A549 (cell line): Measurements from ENCODE around the gene KPNA6. TPM values are rescaled to one million over a fixed set of nuclear protein-coding genes. Genes with fewer than 3 reads are reported as not detected.

Experiments
- ATAC-seq, 2 experiments: fragments of 200-7000 bp in 1 of 2; fragments of >200 bp in 1 of 2; cut with Nextera tagmentation in 1 of 2; cut with Tn5 transposase in 1 of 2; 3 replicates each; pipeline versions ENCODE4 v1.8.0 to v1.9.1; 2018 to 2020; ENCODE audit warnings: mild to moderate bottlenecking in 1 of 2, moderate library complexity in 1 of 2
- CTCF ChIA-PET: fragments of 300-600 bp; sonication (Branson Sonifier 250); formaldehyde crosslinking; extraction: SDS; loops from one replicate; lab custom pipeline; 2021; ENCODE audit warnings: antibody characterized with exemption, inconsistent platforms; lab: Yijun Ruan, JAX
- POLR2A ChIA-PET: fragments of 350-600 bp; formaldehyde crosslinking; extraction: SDS; loops from one replicate; lab custom pipeline; 2021; ENCODE audit warnings: antibody characterized with exemption, inconsistent platforms; lab: Yijun Ruan, JAX
- DNase-seq, 2 experiments: peaks; one replicate each; pipeline versions ENCODE4 v3.0.0 to v3.0.0-alpha.2; 2011 to 2016; ENCODE audit warnings: low read depth in 1 of 2, low spot score in 1 of 2
- FAIRE-seq: peaks from 2 replicates; lab custom pipeline; 2011; peaks lifted over from hg19 to GRCh38; lab: Jason Lieb, UNC
- H3K27ac ChIP-seq, 2 experiments: fragments of >200 bp; sonication (Bioruptor Twin); formaldehyde crosslinking; 3 replicates each; pipeline ENCODE4 v1.5.1; 2016 to 2017
- H3K4me1 ChIP-seq: fragments of >200 bp; sonication (Bioruptor Twin); formaldehyde crosslinking; 3 replicates; pipeline ENCODE4 v1.6.1; 2016
- H3K4me2 ChIP-seq: fragments of >200 bp; sonication (Bioruptor Twin); formaldehyde crosslinking; 3 replicates; pipeline ENCODE4 v1.6.1; 2016
- H3K4me3 ChIP-seq: fragments of >200 bp; sonication (Bioruptor Twin); formaldehyde crosslinking; 3 replicates; pipeline ENCODE4 v1.5.1; 2016
- H3K9me3 ChIP-seq: fragments of >200 bp; sonication (Bioruptor Twin); formaldehyde crosslinking; 3 replicates; pipeline ENCODE4 v1.6.1; 2016
- CBX2 ChIP-seq: fragments of 200-600 bp; sonication (generic); IDR thresholded peaks from 2 replicates; pipeline ENCODE4 v1.6.1; 2016; ENCODE audit warnings: low read depth, mild to moderate bottlenecking, borderline replicate concordance
- CEBPB ChIP-seq, 2 experiments: fragments of >200 bp in 1 of 2; sonication (Bioruptor Twin) in 1 of 2; formaldehyde crosslinking in 1 of 2; IDR thresholded peaks; 2 replicates each; pipeline ENCODE4 v1.6.1; 2012 to 2016
- CTCF ChIP-seq: fragments of >200 bp; sonication (Bioruptor Twin); formaldehyde crosslinking; IDR thresholded peaks from 3 replicates; pipeline ENCODE4 v1.5.1; 2016
- EHMT2 ChIP-seq: fragments of 200-600 bp; sonication (generic); IDR thresholded peaks from 2 replicates; pipeline ENCODE4 v1.6.1; 2016; ENCODE audit warnings: antibody characterized with exemption, low read depth, mild to moderate bottlenecking, moderate library complexity
- ESRRA ChIP-seq: fragments of 150-350 bp; IDR thresholded peaks from 2 replicates; pipeline ENCODE4 v1.6.1; 2014; ENCODE audit warnings: mild to moderate bottlenecking, low read length, borderline replicate concordance
- FOSB ChIP-seq: fragments of 250-450 bp; sonication (Bioruptor Pico); IDR thresholded peaks from 2 replicates; pipeline ENCODE4 v1.5.0; 2020; ENCODE audit warnings: mild to moderate bottlenecking, moderate library complexity
- GATA3 ChIP-seq: IDR thresholded peaks from 2 replicates; pipeline ENCODE4 v1.6.1; 2012; ENCODE audit warnings: borderline replicate concordance
- HDAC2 ChIP-seq: fragments of 200-600 bp; sonication (generic); IDR thresholded peaks from 2 replicates; pipeline ENCODE4 v1.6.1; 2016
- HOXA7 ChIP-seq: fragments of 250-450 bp; sonication (Bioruptor Pico); IDR thresholded peaks from 2 replicates; pipeline ENCODE4 v1.5.0; 2020; ENCODE audit warnings: mild to moderate bottlenecking, moderate library complexity
- HOXB13 ChIP-seq: fragments of 250-450 bp; sonication (Bioruptor Pico); IDR thresholded peaks from 2 replicates; pipeline ENCODE4 v1.5.0; 2020; ENCODE audit warnings: low read depth, mild to moderate bottlenecking, moderate library complexity
- HOXB5 ChIP-seq: fragments of 250-450 bp; sonication (Bioruptor Pico); IDR thresholded peaks from 2 replicates; pipeline ENCODE4 v1.5.0; 2020; ENCODE audit warnings: mild to moderate bottlenecking, moderate library complexity
- JUN ChIP-seq, 2 experiments: fragments of >200 bp; sonication (Bioruptor Twin); formaldehyde crosslinking; IDR thresholded peaks; 2 replicates in 1 of 2; 3 replicates in 1 of 2; pipeline ENCODE4 v1.6.1; 2016 to 2017
- MAFK ChIP-seq: fragments of 450-650 bp; IDR thresholded peaks from 2 replicates; pipeline ENCODE4 v1.6.1; 2014; ENCODE audit not compliant: partially characterized antibody
- MAZ ChIP-seq: fragments of 150-350 bp; IDR thresholded peaks from 2 replicates; pipeline ENCODE4 v1.6.1; 2014; ENCODE audit warnings: antibody characterized with exemption, low read depth, low read length, borderline replicate concordance
- MYC ChIP-seq: IDR thresholded peaks from 2 replicates; pipeline ENCODE4 v1.6.1; 2012; ENCODE audit warnings: mild to moderate bottlenecking, inconsistent platforms, low read length, improper control_type of control experiment, borderline replicate concordance
- NFE2L2 ChIP-seq: fragments of 150-350 bp; conservative IDR thresholded peaks from 2 replicates; pipeline ENCODE4 v1.6.1; 2014; ENCODE audit warnings: low read length
- NPAS2 ChIP-seq: fragments of 250-450 bp; sonication (Bioruptor Pico); IDR thresholded peaks from 2 replicates; pipeline ENCODE4 v1.8.0; 2022; ENCODE audit warnings: mild to moderate bottlenecking, moderate library complexity, borderline replicate concordance
- NR3C1 ChIP-seq: fragments of >200 bp; sonication (Bioruptor Twin); formaldehyde crosslinking; IDR thresholded peaks from 3 replicates; pipeline ENCODE4 v1.6.1; 2017
- RCOR1 ChIP-seq: fragments of 150-350 bp; IDR thresholded peaks from 2 replicates; pipeline ENCODE4 v1.6.1; 2014; ENCODE audit warnings: antibody characterized with exemption, low read length, low read depth
- SMC3 ChIP-seq: fragments of >200 bp; sonication (Bioruptor Twin); formaldehyde crosslinking; IDR thresholded peaks from 3 replicates; pipeline ENCODE4 v1.6.1; 2018; ENCODE audit warnings: inconsistent platforms
- SREBF2 ChIP-seq: fragments of 450-650 bp; IDR thresholded peaks from 2 replicates; pipeline ENCODE4 v1.6.1; 2014; ENCODE audit warnings: mild to moderate bottlenecking, moderate library complexity
- ZC3H11A ChIP-seq: fragments of 450-650 bp; IDR thresholded peaks from 2 replicates; pipeline ENCODE4 v1.6.1; 2014; ENCODE audit warnings: antibody characterized with exemption, mild to moderate bottlenecking
- ZFP36 ChIP-seq: fragments of 450-650 bp; IDR thresholded peaks from 2 replicates; pipeline ENCODE4 v1.6.1; 2014; ENCODE audit warnings: borderline replicate concordance; ENCODE audit not compliant: partially characterized antibody
- ZNF302 ChIP-seq: fragments of 250-450 bp; sonication (Bioruptor Pico); IDR thresholded peaks from 2 replicates; pipeline ENCODE4 v1.9.0; 2021; ENCODE audit warnings: inconsistent platforms, mild to moderate bottlenecking, moderate library complexity
- ZSCAN20 ChIP-seq: fragments of 250-450 bp; sonication (Bioruptor Pico); IDR thresholded peaks from 2 replicates; pipeline ENCODE4 v1.8.0; 2022; ENCODE audit warnings: mild to moderate bottlenecking, moderate library complexity
- WGBS: methylation state at CpG from one replicate; pipeline ENCODE4 v1.1.6; 2017; ENCODE audit errors: missing lambda C conversion rate; 5-methylcytosine and 5-hydroxymethylcytosine counted together
- polyA plus RNA-seq, 4 experiments: library from polyadenylated mRNA; depleted of rRNA in 3 of 4; stranded (reverse); fragments of >200 nt; fragmentation: RNase III in 1 of 4; extraction: RNeasy Plus Mini Kit Qiagen cat#74134 plus additional on column Dnase treatment in 1 of 4; gene quantifications; 2 replicates in 3 of 4; 3 replicates in 1 of 4; pipeline ENCODE4 v1.2.3, GENCODE V29; 2011 to 2017
- TF ChIP-seq, protein P1 (sequence below): fragments of 450-650 bp; IDR thresholded peaks from 2 replicates; pipeline ENCODE4 v1.6.1; 2014; ENCODE audit warnings: antibody characterized with exemption
- TF ChIP-seq, protein P2 (sequence below): fragments of >200 bp; sonication (Bioruptor Twin); formaldehyde crosslinking; IDR thresholded peaks from 2 replicates; pipeline ENCODE4 v1.6.1; 2016
- TF ChIP-seq, protein P3 (sequence below): fragments of 150-350 bp; IDR thresholded peaks from 2 replicates; pipeline ENCODE4 v1.6.1; 2014; ENCODE audit warnings: low read depth, mild to moderate bottlenecking, low read length

Gene KPNA6
- polyA plus RNA-seq, 2 of the 4 experiments (the other 2 are of a cell fraction) = 15.9 to 24.3 TPM

DNA sequence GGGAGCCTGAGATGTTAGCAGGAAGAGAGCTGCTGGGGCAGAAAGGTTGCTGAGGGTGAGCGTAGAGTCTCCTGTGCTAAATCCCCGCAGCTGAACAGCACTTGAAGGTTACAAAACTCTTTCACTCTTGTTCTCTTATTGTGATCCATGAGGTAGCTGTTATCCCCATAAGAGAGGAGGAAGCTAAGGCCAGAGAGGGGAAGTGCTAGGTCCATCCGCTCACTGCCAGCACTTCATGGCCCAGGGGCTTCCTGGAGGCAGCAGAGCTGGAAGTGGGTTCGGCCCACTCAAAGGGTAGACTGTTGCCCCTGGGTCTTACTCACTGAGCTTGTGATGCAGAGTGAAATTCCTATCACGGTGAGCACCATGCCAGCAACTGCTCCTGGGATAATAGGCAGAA, 108.7 kb downstream of the KPNA6 start:
- no peak for ATAC-seq
- FAIRE-seq = no peak
- H3K4me2 ChIP-seq = no peak overlapping the region
- H3K27ac ChIP-seq = no peak overlapping the region
- H3K4me3 ChIP-seq = no peak overlapping the region
- H3K4me1 ChIP-seq = peaks cover 8% of the 10 kb centered on the region; the same call in 2 of the 3 replicates
- H3K9me3 ChIP-seq = no peaks in the 10 kb centered on the region
- TF ChIP-seq SMC3 (no peak), FOSB (CRISPR knock-in tag) (no peak), JUN (IDR thresholded peaks at IDR 0.05) (no peak), CBX2 (no peak), ZC3H11A (no peak), NR3C1 (no peak), MAFK (no peak), GATA3 (no peak), HOXA7 (CRISPR knock-in tag) (no peak), SREBF2 (no peak), ZNF302 (CRISPR knock-in tag) (no peak), RCOR1 (no peak)
- TF ChIP-seq, protein P1, sequence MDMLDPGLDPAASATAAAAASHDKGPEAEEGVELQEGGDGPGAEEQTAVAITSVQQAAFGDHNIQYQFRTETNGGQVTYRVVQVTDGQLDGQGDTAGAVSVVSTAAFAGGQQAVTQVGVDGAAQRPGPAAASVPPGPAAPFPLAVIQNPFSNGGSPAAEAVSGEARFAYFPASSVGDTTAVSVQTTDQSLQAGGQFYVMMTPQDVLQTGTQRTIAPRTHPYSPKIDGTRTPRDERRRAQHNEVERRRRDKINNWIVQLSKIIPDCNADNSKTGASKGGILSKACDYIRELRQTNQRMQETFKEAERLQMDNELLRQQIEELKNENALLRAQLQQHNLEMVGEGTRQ = no peak
- TF ChIP-seq, protein P2, sequence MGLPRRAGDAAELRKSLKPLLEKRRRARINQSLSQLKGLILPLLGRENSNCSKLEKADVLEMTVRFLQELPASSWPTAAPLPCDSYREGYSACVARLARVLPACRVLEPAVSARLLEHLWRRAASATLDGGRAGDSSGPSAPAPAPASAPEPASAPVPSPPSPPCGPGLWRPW = no peak
- TF ChIP-seq, protein P3, sequence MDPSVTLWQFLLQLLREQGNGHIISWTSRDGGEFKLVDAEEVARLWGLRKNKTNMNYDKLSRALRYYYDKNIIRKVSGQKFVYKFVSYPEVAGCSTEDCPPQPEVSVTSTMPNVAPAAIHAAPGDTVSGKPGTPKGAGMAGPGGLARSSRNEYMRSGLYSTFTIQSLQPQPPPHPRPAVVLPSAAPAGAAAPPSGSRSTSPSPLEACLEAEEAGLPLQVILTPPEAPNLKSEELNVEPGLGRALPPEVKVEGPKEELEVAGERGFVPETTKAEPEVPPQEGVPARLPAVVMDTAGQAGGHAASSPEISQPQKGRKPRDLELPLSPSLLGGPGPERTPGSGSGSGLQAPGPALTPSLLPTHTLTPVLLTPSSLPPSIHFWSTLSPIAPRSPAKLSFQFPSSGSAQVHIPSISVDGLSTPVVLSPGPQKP = no peak
- DNase-seq = no peak
- ChIA-PET CTCF (interaction anchor here (0.5 to 10.4 kb wide), 23 partner anchors 10 to 198 kb away, joined by 3 to 96 read pairs (median 6); partner anchors contain the start of genes CCDC28B, FAM167B, IQCC and LCK), POLR2A (interaction anchor here (1.4 to 1.8 kb wide), 3 partner anchors 25 to 119 kb away, joined by 3 to 10 read pairs (median 8); partner anchors contain the start of genes MARCKSL1 and TXLNA)
- 92% methylated on average over 5 of the region's 5 CpGs for WGBS

DNA sequence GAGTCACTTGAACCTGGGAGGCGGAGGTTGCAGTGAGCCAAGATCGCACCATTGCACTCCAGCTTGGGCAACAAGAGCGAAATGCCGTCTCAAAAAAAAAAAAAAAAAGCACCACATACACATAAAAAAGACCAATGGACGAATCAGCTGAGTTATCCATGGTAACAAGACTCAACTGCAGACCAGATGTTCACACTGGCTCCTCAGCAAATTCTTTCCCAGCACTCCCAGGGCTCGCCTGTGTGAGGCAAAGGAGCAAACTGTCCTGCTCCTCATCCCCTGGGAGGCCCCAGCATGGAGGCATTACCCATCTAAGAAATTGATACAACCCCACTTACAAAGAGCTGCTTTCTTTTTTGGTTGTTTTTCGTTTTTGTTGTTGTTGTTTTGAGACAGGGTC, 111.2 kb downstream of the KPNA6 start:
- peaks cover 17% of the 10 kb centered on the region for H3K4me1 ChIP-seq
- no peak overlapping the region for H3K4me3 ChIP-seq
- 87% methylated on average over 7 of the region's 7 CpGs for WGBS
- FAIRE-seq (no peak), DNase-seq (no peak), ATAC-seq (no peak)
- H3K4me2 ChIP-seq = no peak overlapping the region
- no peak overlapping the region for H3K27ac ChIP-seq
- ChIA-PET CTCF (interaction anchor here (1.2 to 10.4 kb wide), 3 partner anchors 21 to 98 kb away, joined by 4 to 96 read pairs (median 20); partner anchors contain the start of genes FAM167B and LCK), POLR2A (no interaction called here)
- no peak for TF ChIP-seq MYC
- TF ChIP-seq ESRRA = no peak
- no peak for TF ChIP-seq RCOR1
- TF ChIP-seq SREBF2 = no peak
- no peak for TF ChIP-seq EHMT2
- TF ChIP-seq HOXB13 (CRISPR knock-in tag) = no peak
- no peak for TF ChIP-seq SMC3
- TF ChIP-seq ZC3H11A = no peak
- TF ChIP-seq HDAC2 = no peak
- TF ChIP-seq CBX2 = no peak
- no peak for TF ChIP-seq ZSCAN20 (CRISPR knock-in tag)
- no peak for TF ChIP-seq HOXA7 (CRISPR knock-in tag)
- TF ChIP-seq ZFP36 = no peak
- TF ChIP-seq MAZ = no peak
- TF ChIP-seq CTCF = no peak
- TF ChIP-seq HOXB5 = no peak
- TF ChIP-seq NFE2L2 = no peak
- no peak for TF ChIP-seq CEBPB (IDR thresholded peaks at IDR 0.05)
- no peak for TF ChIP-seq NPAS2 (CRISPR knock-in tag)
- H3K9me3 ChIP-seq = no peaks in the 10 kb centered on the region
